Sigmoid colon (tissue), 4 donors: Measurements from ENCODE around the gene MEGF11.

Experiments
- EP300 ChIP-seq, 4 donors: sonication (generic); formaldehyde crosslinking; IDR thresholded peaks; one replicate each; pipeline ENCODE4 v1.6.1; 2017; ENCODE audit warnings: antibody characterized with exemption in 4 of 4
- POLR2A ChIP-seq, 2 donors: fragments of 450-650 bp; IDR thresholded peaks; one replicate each; pipeline ENCODE4 v1.6.1; 2016; ENCODE audit warnings: antibody characterized with exemption in 2 of 2, mild to moderate bottlenecking in 2 of 2, moderate library complexity in 2 of 2
- POLR2AphosphoS5 ChIP-seq, 4 donors: sonication (generic); formaldehyde crosslinking; IDR thresholded peaks; one replicate each; pipeline ENCODE4 v1.6.1; 2017; ENCODE audit warnings: antibody characterized with exemption in 4 of 4
- TF ChIP-seq, protein P1 (sequence below), 4 experiments: fragments of 450-650 bp in 3 of 4; fragments of 200-600 bp in 1 of 4; IDR thresholded peaks; one replicate each; pipeline ENCODE4 v1.5.1; 2016 to 2019; ENCODE audit warnings: antibody characterized with exemption in 4 of 4, mild to moderate bottlenecking in 3 of 4, moderate library complexity in 2 of 4

DNA sequence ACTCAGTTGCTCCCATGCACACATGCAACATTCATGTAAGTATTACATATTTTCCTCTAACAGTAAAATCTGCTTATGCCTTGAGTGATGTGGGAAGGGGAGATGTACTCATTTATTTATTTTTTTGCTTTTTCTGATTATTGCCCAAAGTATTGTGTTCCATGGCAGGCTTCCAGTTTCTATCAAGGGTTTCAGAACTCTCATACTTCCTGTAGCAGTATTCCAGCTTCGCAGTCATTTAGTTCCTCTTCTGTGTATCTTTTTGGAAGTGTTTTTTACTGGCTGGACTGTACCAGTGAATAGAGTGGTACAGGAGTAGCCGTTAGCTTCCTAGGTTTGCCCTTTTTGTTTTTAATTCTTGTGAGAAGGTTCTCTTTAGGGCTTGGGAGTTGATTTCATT, 357.3 kb downstream of the MEGF11 start:
- no peak for TF ChIP-seq POLR2A (IDR thresholded peaks at IDR 0.05)
- TF ChIP-seq, protein P1, sequence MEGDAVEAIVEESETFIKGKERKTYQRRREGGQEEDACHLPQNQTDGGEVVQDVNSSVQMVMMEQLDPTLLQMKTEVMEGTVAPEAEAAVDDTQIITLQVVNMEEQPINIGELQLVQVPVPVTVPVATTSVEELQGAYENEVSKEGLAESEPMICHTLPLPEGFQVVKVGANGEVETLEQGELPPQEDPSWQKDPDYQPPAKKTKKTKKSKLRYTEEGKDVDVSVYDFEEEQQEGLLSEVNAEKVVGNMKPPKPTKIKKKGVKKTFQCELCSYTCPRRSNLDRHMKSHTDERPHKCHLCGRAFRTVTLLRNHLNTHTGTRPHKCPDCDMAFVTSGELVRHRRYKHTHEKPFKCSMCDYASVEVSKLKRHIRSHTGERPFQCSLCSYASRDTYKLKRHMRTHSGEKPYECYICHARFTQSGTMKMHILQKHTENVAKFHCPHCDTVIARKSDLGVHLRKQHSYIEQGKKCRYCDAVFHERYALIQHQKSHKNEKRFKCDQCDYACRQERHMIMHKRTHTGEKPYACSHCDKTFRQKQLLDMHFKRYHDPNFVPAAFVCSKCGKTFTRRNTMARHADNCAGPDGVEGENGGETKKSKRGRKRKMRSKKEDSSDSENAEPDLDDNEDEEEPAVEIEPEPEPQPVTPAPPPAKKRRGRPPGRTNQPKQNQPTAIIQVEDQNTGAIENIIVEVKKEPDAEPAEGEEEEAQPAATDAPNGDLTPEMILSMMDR (IDR thresholded peaks at IDR 0.05) = no peak
- no peak for TF ChIP-seq EP300 (IDR thresholded peaks at IDR 0.05)
- TF ChIP-seq POLR2AphosphoS5 (IDR thresholded peaks at IDR 0.05) = no peak
